HCEC 1CT (cell line): ENCODE measurements around the gene HMGN4.

Experiments
- DNase-seq: peaks from one replicate; pipeline ENCODE4 v3.0.0-alpha.2; 2017

Gene HMGN4

GRCh38 chr6:26552640-26553188, 14.5 kb downstream of the HMGN4 start:
- no peak for DNase-seq

GRCh38 chr6:26553264-26553634, 15.1 kb downstream of the HMGN4 start:
- DNase-seq = peak; percentile 63

GRCh38 chr6:26553635-26554446, 15.7 kb downstream of the HMGN4 start:
- DNase-seq = peak; percentile 86

GRCh38 chr6:26554447-26554696, 16.2 kb downstream of the HMGN4 start:
- no peak for DNase-seq

GRCh38 chr6:26554697-26555504, 16.7 kb downstream of the HMGN4 start:
- DNase-seq = peak; percentile 70

- DNase-seq = no peak
Measured at GRCh38 chr6:26555505-26556262, 17.5 kb downstream of the HMGN4 start.

GRCh38 chr6:26556263-26557070, 18.3 kb downstream of the HMGN4 start:
- DNase-seq = peak; percentile 94

- no peak for DNase-seq
Measured at GRCh38 chr6:26561533-26562466, 23.6 kb downstream of the HMGN4 start.

- no peak for DNase-seq
Measured at GRCh38 chr6:26563488-26563887, 25.3 kb downstream of the HMGN4 start.

- DNase-seq = peak; percentile 70
Measured at GRCh38 chr6:26568601-26569432, 30.7 kb downstream of the HMGN4 start.

- no peak for DNase-seq
Measured at GRCh38 chr6:26569433-26569764, 31.2 kb downstream of the HMGN4 start.

- DNase-seq = no peak
Measured at GRCh38 chr6:26570027-26570809, 32.1 kb downstream of the HMGN4 start.

GRCh38 chr6:26571592-26572296, 33.6 kb downstream of the HMGN4 start:
- peak; percentile 83 for DNase-seq

- peak; percentile 72 for DNase-seq
Measured at GRCh38 chr6:26575494-26575939, 37.4 kb downstream of the HMGN4 start.

GRCh38 chr6:26576407-26576843, 38.3 kb downstream of the HMGN4 start:
- DNase-seq = no peak

- peak; percentile 75 for DNase-seq
Measured at GRCh38 chr6:26576929-26577719, 39.0 kb downstream of the HMGN4 start.

- no peak for DNase-seq
Measured at GRCh38 chr6:26577720-26578072, 39.5 kb downstream of the HMGN4 start.

GRCh38 chr6:26578279-26578678, 40.1 kb downstream of the HMGN4 start:
- DNase-seq = no peak
